WTC11 (cell line): ENCODE data around the gene ADORA2B. TPM values are rescaled to one million over a fixed set of nuclear protein-coding genes. Genes with fewer than 3 reads are reported as not detected.

ENCODE experiments used
- ATF2 ChIP-seq: sonication (generic); formaldehyde crosslinking; IDR thresholded peaks from 2 replicates; pipeline ENCODE4 v1.8.1; 2022; ENCODE audit warnings: low read depth, missing genetic modification reagents, borderline replicate concordance
- CBFB ChIP-seq: sonication (generic); formaldehyde crosslinking; IDR thresholded peaks from 2 replicates; pipeline ENCODE4 v1.8.1; 2022; ENCODE audit warnings: mild to moderate bottlenecking, low read depth, missing genetic modification reagents
- ELF4 ChIP-seq: sonication (generic); formaldehyde crosslinking; IDR thresholded peaks from 2 replicates; pipeline ENCODE4 v1.8.1; 2022; ENCODE audit warnings: low read depth, mild to moderate bottlenecking, moderate library complexity, missing genetic modification reagents
- ETV6 ChIP-seq: sonication (generic); formaldehyde crosslinking; IDR thresholded peaks from 2 replicates; pipeline ENCODE4 v1.8.1; 2022; ENCODE audit warnings: mild to moderate bottlenecking, missing genetic modification reagents
- FOXP1 ChIP-seq: sonication (generic); formaldehyde crosslinking; IDR thresholded peaks from 2 replicates; pipeline ENCODE4 v1.8.0; 2022; ENCODE audit warnings: missing genetic modification reagents, mild to moderate bottlenecking, moderate library complexity, borderline replicate concordance
- GABPB1 ChIP-seq: sonication (generic); formaldehyde crosslinking; IDR thresholded peaks from 2 replicates; pipeline ENCODE4 v1.8.1; 2023; ENCODE audit warnings: mild to moderate bottlenecking, missing genetic modification reagents
- NFE2L1 ChIP-seq: sonication (generic); formaldehyde crosslinking; IDR thresholded peaks from 2 replicates; pipeline ENCODE4 v1.8.1; 2023; ENCODE audit warnings: missing genetic modification reagents
- NR1H2 ChIP-seq: sonication (generic); formaldehyde crosslinking; IDR thresholded peaks from 2 replicates; pipeline ENCODE4 v1.9.0; 2021; ENCODE audit warnings: mild to moderate bottlenecking, moderate library complexity, missing genetic modification reagents
- NR2C2 ChIP-seq: sonication (generic); formaldehyde crosslinking; IDR thresholded peaks from 2 replicates; pipeline ENCODE4 v1.8.0; 2022; ENCODE audit warnings: mild to moderate bottlenecking, missing genetic modification reagents
- PREB ChIP-seq: sonication (generic); formaldehyde crosslinking; IDR thresholded peaks from 2 replicates; pipeline ENCODE4 v1.8.1; 2022; ENCODE audit warnings: mild to moderate bottlenecking, missing genetic modification reagents, moderate library complexity, borderline replicate concordance
- PRRX2 ChIP-seq: fragments of 250-450 bp; sonication (Bioruptor Pico); IDR thresholded peaks from 2 replicates; pipeline ENCODE4 v1.8.0; 2021; ENCODE audit warnings: mild to moderate bottlenecking
- RORB ChIP-seq: fragments of 250-450 bp; sonication (Bioruptor Pico); IDR thresholded peaks from 2 replicates; pipeline ENCODE4 v1.9.0; 2021; ENCODE audit warnings: mild to moderate bottlenecking
- SMAD3 ChIP-seq: sonication (generic); formaldehyde crosslinking; IDR thresholded peaks from 2 replicates; pipeline ENCODE4 v1.8.0; 2022; ENCODE audit warnings: missing genetic modification reagents, mild to moderate bottlenecking, borderline replicate concordance
- TCF7 ChIP-seq: sonication (generic); formaldehyde crosslinking; IDR thresholded peaks from 2 replicates; pipeline ENCODE4 v1.8.0; 2022; ENCODE audit warnings: mild to moderate bottlenecking, low read depth, missing genetic modification reagents, moderate library complexity
- TEAD1 ChIP-seq: sonication (generic); formaldehyde crosslinking; IDR thresholded peaks from 2 replicates; pipeline ENCODE4 v1.8.0; 2022; ENCODE audit warnings: mild to moderate bottlenecking, missing genetic modification reagents
- TEAD4 ChIP-seq: sonication (generic); formaldehyde crosslinking; IDR thresholded peaks from 2 replicates; pipeline ENCODE4 v1.8.0; 2022; ENCODE audit warnings: mild to moderate bottlenecking, missing genetic modification reagents
- TP53 ChIP-seq: sonication (generic); formaldehyde crosslinking; IDR thresholded peaks from 2 replicates; pipeline ENCODE4 v1.8.1; 2023; ENCODE audit warnings: mild to moderate bottlenecking, missing genetic modification reagents
- ZNF138 ChIP-seq: sonication (generic); formaldehyde crosslinking; conservative IDR thresholded peaks from 2 replicates; pipeline ENCODE4 v1.8.1; 2022; ENCODE audit warnings: mild to moderate bottlenecking, moderate library complexity, missing genetic modification reagents
- ZNF263 ChIP-seq: sonication (generic); formaldehyde crosslinking; IDR thresholded peaks from 2 replicates; pipeline ENCODE4 v1.8.1; 2022; ENCODE audit warnings: low read depth, mild to moderate bottlenecking, moderate library complexity, missing genetic modification reagents
- ZNF281 ChIP-seq: sonication (generic); formaldehyde crosslinking; IDR thresholded peaks from 2 replicates; pipeline ENCODE4 v1.8.0; 2023; ENCODE audit warnings: mild to moderate bottlenecking, missing genetic modification reagents
- total RNA-seq: library from RNA; stranded (reverse); gene quantifications from 3 replicates; pipeline ENCODE4 v1.2.3, GENCODE V29; 2021
- TF ChIP-seq, protein P1 (sequence below): sonication (generic); formaldehyde crosslinking; IDR thresholded peaks from 2 replicates; pipeline ENCODE4 v1.8.1; 2023; ENCODE audit warnings: mild to moderate bottlenecking, missing genetic modification reagents
- TF ChIP-seq, protein P2 (sequence below): sonication (generic); formaldehyde crosslinking; IDR thresholded peaks from 2 replicates; pipeline ENCODE4 v1.8.1; 2023; ENCODE audit warnings: mild to moderate bottlenecking, missing genetic modification reagents
- TF ChIP-seq, protein P3 (sequence below): sonication (generic); formaldehyde crosslinking; IDR thresholded peaks from 2 replicates; pipeline ENCODE4 v1.8.1; 2023; ENCODE audit warnings: mild to moderate bottlenecking, moderate library complexity, missing genetic modification reagents
- TF ChIP-seq, protein P4 (sequence below): sonication (generic); formaldehyde crosslinking; IDR thresholded peaks from 2 replicates; pipeline ENCODE4 v1.8.1; 2022; ENCODE audit warnings: low read depth, mild to moderate bottlenecking, moderate library complexity, missing genetic modification reagents, borderline replicate concordance
- TF ChIP-seq, protein P5 (sequence below): fragments of 200-600 bp; IDR thresholded peaks from 2 replicates; pipeline ENCODE4 v1.8.0; 2022; ENCODE audit warnings: antibody characterized with exemption

Gene ADORA2B
- total RNA-seq, 1 experiment from 2014 or later, result 4.2 TPM

DNA sequence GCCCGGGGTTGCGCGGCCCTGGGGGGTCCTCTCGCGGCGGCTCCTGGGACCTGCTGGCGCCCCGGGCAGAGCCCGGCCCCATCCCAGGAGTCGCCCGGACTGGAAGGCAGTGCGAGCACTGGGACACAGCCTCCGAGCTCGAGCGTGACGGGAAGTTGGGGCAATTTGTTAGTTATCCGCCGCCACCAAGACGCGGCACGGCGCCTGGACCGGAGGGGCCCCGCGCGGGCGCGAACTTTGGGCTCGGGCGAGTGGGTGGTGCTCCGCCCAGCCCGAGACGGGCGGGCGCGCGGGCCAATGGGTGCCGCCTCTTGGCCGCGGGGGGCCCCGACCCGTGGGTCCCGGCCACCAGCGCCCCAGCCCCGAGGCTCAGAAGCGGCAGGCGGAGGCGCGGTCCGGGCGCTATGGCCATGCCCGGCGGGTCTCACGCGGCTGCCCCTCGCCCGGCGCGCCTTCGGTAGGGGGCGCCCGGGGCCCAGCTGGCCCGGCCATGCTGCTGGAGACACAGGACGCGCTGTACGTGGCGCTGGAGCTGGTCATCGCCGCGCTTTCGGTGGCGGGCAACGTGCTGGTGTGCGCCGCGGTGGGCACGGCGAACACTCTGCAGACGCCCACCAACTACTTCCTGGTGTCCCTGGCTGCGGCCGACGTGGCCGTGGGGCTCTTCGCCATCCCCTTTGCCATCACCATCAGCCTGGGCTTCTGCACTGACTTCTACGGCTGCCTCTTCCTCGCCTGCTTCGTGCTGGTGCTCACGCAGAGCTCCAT is at the start of gene ADORA2B (continued):
- TF ChIP-seq, protein P1, sequence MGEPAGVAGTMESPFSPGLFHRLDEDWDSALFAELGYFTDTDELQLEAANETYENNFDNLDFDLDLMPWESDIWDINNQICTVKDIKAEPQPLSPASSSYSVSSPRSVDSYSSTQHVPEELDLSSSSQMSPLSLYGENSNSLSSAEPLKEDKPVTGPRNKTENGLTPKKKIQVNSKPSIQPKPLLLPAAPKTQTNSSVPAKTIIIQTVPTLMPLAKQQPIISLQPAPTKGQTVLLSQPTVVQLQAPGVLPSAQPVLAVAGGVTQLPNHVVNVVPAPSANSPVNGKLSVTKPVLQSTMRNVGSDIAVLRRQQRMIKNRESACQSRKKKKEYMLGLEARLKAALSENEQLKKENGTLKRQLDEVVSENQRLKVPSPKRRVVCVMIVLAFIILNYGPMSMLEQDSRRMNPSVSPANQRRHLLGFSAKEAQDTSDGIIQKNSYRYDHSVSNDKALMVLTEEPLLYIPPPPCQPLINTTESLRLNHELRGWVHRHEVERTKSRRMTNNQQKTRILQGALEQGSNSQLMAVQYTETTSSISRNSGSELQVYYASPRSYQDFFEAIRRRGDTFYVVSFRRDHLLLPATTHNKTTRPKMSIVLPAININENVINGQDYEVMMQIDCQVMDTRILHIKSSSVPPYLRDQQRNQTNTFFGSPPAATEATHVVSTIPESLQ (CRISPR knock-in tag), result no peak
- TF ChIP-seq NR1H2 (CRISPR knock-in tag), result no peak
- no peak for TF ChIP-seq ELF4
- peak; percentile 24; the same call in 1 of the 2 replicates for TF ChIP-seq CBFB (CRISPR knock-in tag)
- TF ChIP-seq RORB (CRISPR knock-in tag), result no peak
- TF ChIP-seq ZNF281, result peak; percentile 75
- TF ChIP-seq, protein P2, sequence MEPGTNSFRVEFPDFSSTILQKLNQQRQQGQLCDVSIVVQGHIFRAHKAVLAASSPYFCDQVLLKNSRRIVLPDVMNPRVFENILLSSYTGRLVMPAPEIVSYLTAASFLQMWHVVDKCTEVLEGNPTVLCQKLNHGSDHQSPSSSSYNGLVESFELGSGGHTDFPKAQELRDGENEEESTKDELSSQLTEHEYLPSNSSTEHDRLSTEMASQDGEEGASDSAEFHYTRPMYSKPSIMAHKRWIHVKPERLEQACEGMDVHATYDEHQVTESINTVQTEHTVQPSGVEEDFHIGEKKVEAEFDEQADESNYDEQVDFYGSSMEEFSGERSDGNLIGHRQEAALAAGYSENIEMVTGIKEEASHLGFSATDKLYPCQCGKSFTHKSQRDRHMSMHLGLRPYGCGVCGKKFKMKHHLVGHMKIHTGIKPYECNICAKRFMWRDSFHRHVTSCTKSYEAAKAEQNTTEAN (CRISPR knock-in tag), result peak; percentile 87
- TF ChIP-seq, protein P3, sequence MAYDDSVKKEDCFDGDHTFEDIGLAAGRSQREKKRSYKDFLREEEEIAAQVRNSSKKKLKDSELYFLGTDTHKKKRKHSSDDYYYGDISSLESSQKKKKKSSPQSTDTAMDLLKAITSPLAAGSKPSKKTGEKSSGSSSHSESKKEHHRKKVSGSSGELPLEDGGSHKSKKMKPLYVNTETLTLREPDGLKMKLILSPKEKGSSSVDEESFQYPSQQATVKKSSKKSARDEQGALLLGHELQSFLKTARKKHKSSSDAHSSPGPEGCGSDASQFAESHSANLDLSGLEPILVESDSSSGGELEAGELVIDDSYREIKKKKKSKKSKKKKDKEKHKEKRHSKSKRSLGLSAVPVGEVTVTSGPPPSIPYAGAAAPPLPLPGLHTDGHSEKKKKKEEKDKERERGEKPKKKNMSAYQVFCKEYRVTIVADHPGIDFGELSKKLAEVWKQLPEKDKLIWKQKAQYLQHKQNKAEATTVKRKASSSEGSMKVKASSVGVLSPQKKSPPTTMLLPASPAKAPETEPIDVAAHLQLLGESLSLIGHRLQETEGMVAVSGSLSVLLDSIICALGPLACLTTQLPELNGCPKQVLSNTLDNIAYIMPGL (CRISPR knock-in tag), result peak; percentile 94; the same call in 1 of the 2 replicates
- no peak for TF ChIP-seq TEAD4 (CRISPR knock-in tag)
- TF ChIP-seq NFE2L1 (CRISPR knock-in tag), result peak; percentile 88
- peak; percentile 98 for TF ChIP-seq FOXP1 (CRISPR knock-in tag)
- TF ChIP-seq ETV6 (CRISPR knock-in tag), result peak; percentile 77
- peak; percentile 92 for TF ChIP-seq TEAD1 (CRISPR knock-in tag)
- peak; percentile 47; the same call in 1 of the 2 replicates for TF ChIP-seq NR2C2
- TF ChIP-seq ZNF138 (CRISPR knock-in tag), result peak; percentile 66; the same call in 1 of the 2 replicates
- TF ChIP-seq, protein P4, sequence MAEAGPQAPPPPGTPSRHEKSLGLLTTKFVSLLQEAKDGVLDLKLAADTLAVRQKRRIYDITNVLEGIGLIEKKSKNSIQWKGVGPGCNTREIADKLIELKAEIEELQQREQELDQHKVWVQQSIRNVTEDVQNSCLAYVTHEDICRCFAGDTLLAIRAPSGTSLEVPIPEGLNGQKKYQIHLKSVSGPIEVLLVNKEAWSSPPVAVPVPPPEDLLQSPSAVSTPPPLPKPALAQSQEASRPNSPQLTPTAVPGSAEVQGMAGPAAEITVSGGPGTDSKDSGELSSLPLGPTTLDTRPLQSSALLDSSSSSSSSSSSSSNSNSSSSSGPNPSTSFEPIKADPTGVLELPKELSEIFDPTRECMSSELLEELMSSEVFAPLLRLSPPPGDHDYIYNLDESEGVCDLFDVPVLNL (CRISPR knock-in tag), result no peak
- no peak; the same call in 1 of the 2 replicates for TF ChIP-seq ZNF263 (CRISPR knock-in tag)
- TF ChIP-seq, protein P5, sequence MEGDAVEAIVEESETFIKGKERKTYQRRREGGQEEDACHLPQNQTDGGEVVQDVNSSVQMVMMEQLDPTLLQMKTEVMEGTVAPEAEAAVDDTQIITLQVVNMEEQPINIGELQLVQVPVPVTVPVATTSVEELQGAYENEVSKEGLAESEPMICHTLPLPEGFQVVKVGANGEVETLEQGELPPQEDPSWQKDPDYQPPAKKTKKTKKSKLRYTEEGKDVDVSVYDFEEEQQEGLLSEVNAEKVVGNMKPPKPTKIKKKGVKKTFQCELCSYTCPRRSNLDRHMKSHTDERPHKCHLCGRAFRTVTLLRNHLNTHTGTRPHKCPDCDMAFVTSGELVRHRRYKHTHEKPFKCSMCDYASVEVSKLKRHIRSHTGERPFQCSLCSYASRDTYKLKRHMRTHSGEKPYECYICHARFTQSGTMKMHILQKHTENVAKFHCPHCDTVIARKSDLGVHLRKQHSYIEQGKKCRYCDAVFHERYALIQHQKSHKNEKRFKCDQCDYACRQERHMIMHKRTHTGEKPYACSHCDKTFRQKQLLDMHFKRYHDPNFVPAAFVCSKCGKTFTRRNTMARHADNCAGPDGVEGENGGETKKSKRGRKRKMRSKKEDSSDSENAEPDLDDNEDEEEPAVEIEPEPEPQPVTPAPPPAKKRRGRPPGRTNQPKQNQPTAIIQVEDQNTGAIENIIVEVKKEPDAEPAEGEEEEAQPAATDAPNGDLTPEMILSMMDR, result no peak
- peak; percentile 90 for TF ChIP-seq TP53
- TF ChIP-seq ATF2, result no peak
- TF ChIP-seq SMAD3, result peak; percentile 69; the same call in 1 of the 2 replicates
- TF ChIP-seq PRRX2 (CRISPR knock-in tag), result no peak
- TF ChIP-seq TCF7 (CRISPR knock-in tag), result peak; percentile 88; the same call in 1 of the 2 replicates
- TF ChIP-seq GABPB1, result peak; percentile 50; the same call in 1 of the 2 replicates
- no peak for TF ChIP-seq PREB (CRISPR knock-in tag)
